Measurements from ENCODE around the gene SLX4IP. TPM values are rescaled to one million over a fixed set of nuclear protein-coding genes. Genes with fewer than 3 reads are reported as not detected.

SLX4IP gene
- total and polyA plus RNA-seq, 2 donors (not counting 1 experiment from before 2014, with no cell fraction given), result 2.0 to 8.1 TPM

DNA sequence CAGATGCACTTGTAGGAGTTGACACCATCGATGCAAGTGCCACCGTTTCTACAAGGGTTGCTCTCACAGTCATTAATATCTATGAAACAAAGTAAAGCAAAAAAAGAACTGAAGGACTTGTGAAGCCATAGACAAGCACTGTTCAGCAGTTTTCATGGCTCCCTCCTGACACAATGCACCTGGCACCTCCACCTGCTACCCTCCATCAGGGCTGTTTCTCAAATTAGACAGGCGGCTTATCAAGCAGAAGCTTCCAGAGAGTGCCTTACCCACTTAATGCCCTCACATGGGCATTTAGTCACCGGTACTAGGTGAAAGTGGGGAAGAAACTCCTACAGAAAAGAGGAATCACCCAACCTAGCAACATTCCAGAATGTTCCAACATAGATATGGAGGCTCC is 210.9 kb downstream of the SLX4IP start:
- Histone ChIP-seq H3K9ac (ENCODE audit: low read length) (no peak overlapping the region), H2AFZ (ENCODE audit: insufficient read depth, low read depth, low read length, poor library complexity, severe bottlenecking) (no peak overlapping the region), H3K9me3 (ENCODE audit: control extremely low read depth in 1 of 3, control insufficient read depth in 2 of 3, insufficient read depth in 1 of 3, low read length in 2 of 3) (no peaks in the 10 kb centered on the region), H3K27ac (ENCODE audit: low read length in 2 of 2) (no peak overlapping the region), H3K79me2 (ENCODE audit: control insufficient read depth, insufficient read depth, low read length) (no peaks in the 10 kb centered on the region), H3K36me3 (replicated peaks in 1 of 2; ENCODE audit: control extremely low read depth in 1 of 2, control insufficient read depth in 1 of 2, extremely low read depth in 1 of 2, insufficient read depth in 2 of 2, low read length in 1 of 2) (no peaks in the 10 kb centered on the region), H4K20me1 (ENCODE audit: control insufficient read depth, insufficient read depth, low read length, poor library complexity, severe bottlenecking) (no peaks in the 10 kb centered on the region), H3K4me1 (ENCODE audit: control insufficient read depth in 2 of 2, insufficient read depth in 2 of 2, low read length in 2 of 2) (no peaks in the 10 kb centered on the region), H3K4me2 (replicated peaks; ENCODE audit: low read depth, low read length, poor library complexity, severe bottlenecking) (no peak overlapping the region), H3K27me3 (replicated peaks in 1 of 4; ENCODE audit: control extremely low read depth in 1 of 4, control insufficient read depth in 3 of 4, insufficient read depth in 4 of 4, low read length in 3 of 4) (peaks cover 0 to under 1% (median 0%) of the 10 kb centered on the region in 4 experiments), H3K4me3 (ENCODE audit: control extremely low read depth in 1 of 5, extremely low read depth in 1 of 5, insufficient read depth in 1 of 5, low read depth in 2 of 5, low read length in 4 of 5) (no peak overlapping the region)
- intact Hi-C loops (cut with micrococcal nuclease), result no loop called here
- no peak for TF ChIP-seq EZH2 (IDR thresholded peaks at IDR 0.05; ENCODE audit: borderline replicate concordance, insufficient read depth, low read depth, low read length, poor library complexity, severe bottlenecking)
- TF ChIP-seq, protein P1, sequence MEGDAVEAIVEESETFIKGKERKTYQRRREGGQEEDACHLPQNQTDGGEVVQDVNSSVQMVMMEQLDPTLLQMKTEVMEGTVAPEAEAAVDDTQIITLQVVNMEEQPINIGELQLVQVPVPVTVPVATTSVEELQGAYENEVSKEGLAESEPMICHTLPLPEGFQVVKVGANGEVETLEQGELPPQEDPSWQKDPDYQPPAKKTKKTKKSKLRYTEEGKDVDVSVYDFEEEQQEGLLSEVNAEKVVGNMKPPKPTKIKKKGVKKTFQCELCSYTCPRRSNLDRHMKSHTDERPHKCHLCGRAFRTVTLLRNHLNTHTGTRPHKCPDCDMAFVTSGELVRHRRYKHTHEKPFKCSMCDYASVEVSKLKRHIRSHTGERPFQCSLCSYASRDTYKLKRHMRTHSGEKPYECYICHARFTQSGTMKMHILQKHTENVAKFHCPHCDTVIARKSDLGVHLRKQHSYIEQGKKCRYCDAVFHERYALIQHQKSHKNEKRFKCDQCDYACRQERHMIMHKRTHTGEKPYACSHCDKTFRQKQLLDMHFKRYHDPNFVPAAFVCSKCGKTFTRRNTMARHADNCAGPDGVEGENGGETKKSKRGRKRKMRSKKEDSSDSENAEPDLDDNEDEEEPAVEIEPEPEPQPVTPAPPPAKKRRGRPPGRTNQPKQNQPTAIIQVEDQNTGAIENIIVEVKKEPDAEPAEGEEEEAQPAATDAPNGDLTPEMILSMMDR (IDR thresholded peaks at IDR 0.05), result no peak
- H3K4me1 Mint-ChIP-seq, result no peaks in the 10 kb centered on the region
- ATAC-seq (ENCODE audit: low read depth), result no peak
- H3K9me3 Mint-ChIP-seq (ENCODE audit: insufficient read depth), result no peaks in the 10 kb centered on the region
- DNase-seq, result no peak
- ChIA-PET CTCF (interaction anchor here (0.6 kb wide), 1 partner anchor 698 kb away, joined by 5 read pairs; no protein-coding TSS in a partner anchor), POLR2A (no interaction called here)
- WGBS (ENCODE audit: insufficient coverage), result no CpG with 5 or more reads among the region's 4 CpGs
- H3K27ac Mint-ChIP-seq, result no peak overlapping the region
- no peak overlapping the region for H3K4me3 Mint-ChIP-seq
- H3K27me3 Mint-ChIP-seq, result peaks cover 24% of the 10 kb centered on the region

DNA sequence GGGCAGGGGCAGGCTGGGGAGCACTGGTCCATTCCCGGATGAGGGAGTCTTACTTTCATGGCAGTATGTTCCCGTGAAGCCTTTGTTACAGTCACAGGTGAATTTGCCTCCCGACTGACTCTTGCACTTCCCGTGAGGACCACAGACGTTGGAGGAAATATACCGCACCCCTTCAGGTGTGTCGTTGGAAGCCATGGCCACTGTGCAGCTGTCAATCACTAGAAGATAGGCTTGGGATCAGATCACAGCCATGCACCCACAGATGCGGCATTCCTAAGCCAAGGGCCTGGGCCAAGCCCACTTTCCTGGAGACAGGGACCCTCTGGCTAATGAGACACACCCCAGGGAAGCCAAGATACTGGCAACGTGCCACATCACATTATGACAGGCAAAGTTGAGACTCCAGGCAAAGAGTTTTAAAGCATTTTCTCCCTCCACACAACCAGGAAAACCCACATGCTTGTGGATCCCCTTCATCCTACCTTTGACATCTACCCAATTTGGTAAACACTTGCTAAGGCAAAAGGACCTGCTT is 211.8 kb downstream of the SLX4IP start:
- Histone ChIP-seq H3K9ac (ENCODE audit: low read length) (no peak overlapping the region), H3K4me1 (ENCODE audit: control insufficient read depth in 2 of 2, insufficient read depth in 2 of 2, low read length in 2 of 2) (no peaks in the 10 kb centered on the region), H3K4me3 (ENCODE audit: control extremely low read depth in 1 of 5, extremely low read depth in 1 of 5, insufficient read depth in 1 of 5, low read depth in 2 of 5, low read length in 4 of 5) (no peak overlapping the region), H4K20me1 (ENCODE audit: control insufficient read depth, insufficient read depth, low read length, poor library complexity, severe bottlenecking) (no peaks in the 10 kb centered on the region), H3K36me3 (replicated peaks in 1 of 2; ENCODE audit: control extremely low read depth in 1 of 2, control insufficient read depth in 1 of 2, extremely low read depth in 1 of 2, insufficient read depth in 2 of 2, low read length in 1 of 2) (no peaks in the 10 kb centered on the region), H3K27me3 (replicated peaks in 1 of 4; ENCODE audit: control extremely low read depth in 1 of 4, control insufficient read depth in 3 of 4, insufficient read depth in 4 of 4, low read length in 3 of 4) (peaks cover 0 to 2% (median 0%) of the 10 kb centered on the region in 4 experiments), H3K27ac (ENCODE audit: low read length in 2 of 2) (no peak overlapping the region), H2AFZ (ENCODE audit: insufficient read depth, low read depth, low read length, poor library complexity, severe bottlenecking) (no peak overlapping the region), H3K4me2 (replicated peaks; ENCODE audit: low read depth, low read length, poor library complexity, severe bottlenecking) (no peak overlapping the region), H3K9me3 (ENCODE audit: control extremely low read depth in 1 of 3, control insufficient read depth in 2 of 3, insufficient read depth in 1 of 3, low read length in 2 of 3) (no peaks in the 10 kb centered on the region), H3K79me2 (ENCODE audit: control insufficient read depth, insufficient read depth, low read length) (no peaks in the 10 kb centered on the region)
- ATAC-seq (ENCODE audit: low read depth) (no peak), DNase-seq (no peak)
- Mint-ChIP-seq H3K4me3 (no peak overlapping the region), H3K27ac (no peak overlapping the region), H3K4me1 (no peaks in the 10 kb centered on the region), H3K9me3 (ENCODE audit: insufficient read depth) (no peaks in the 10 kb centered on the region), H3K27me3 (peaks cover 24% of the 10 kb centered on the region)
- intact Hi-C loops (cut with micrococcal nuclease), result no loop called here
- ChIA-PET POLR2A (no interaction called here), CTCF (no interaction called here)
- no peak for TF ChIP-seq EZH2 (IDR thresholded peaks at IDR 0.05; ENCODE audit: borderline replicate concordance, insufficient read depth, low read depth, low read length, poor library complexity, severe bottlenecking)
- WGBS (ENCODE audit: insufficient coverage), result 94% methylated on average over 9 of the region's 9 CpGs

Measured in B cell (primary cell).